ENCODE measurements around the gene PJA2.
"Not testable (repeated sequence)": the region's sequence is repeated elsewhere in the genome, so short reads cannot be mapped to it uniquely, and the experiment has no call there.

The PJA2 gene

GRCh38 chr5:109307456-109307855, 102.3 kb downstream of the PJA2 start:
- DNase-seq (ENCODE audit: low read depth), result no peak

DNA sequence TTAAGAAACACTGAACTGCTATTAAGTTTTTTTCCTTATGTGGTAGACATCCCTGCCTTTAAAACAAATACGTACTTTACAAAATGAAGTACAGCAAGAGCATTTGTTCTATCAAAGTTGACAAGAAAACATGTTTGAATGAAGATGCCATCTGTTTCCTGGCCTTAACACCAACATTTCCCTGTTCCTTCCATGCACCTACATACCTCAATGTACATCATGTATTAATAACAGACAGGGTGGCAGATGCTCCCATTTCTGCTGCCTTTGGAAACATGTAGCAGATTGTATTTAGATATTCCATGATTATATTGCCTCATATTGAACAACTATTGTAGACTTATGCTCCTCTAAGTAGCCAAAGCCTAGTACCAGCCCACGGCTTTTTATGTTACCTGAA, 104.4 kb downstream of the PJA2 start:
- DNase-seq (ENCODE audit: low read depth), result no peak

- no peak for DNase-seq (ENCODE audit: low read depth)
Observed at GRCh38 chr5:109304309-109304708, 105.5 kb downstream of the PJA2 start.

DNA sequence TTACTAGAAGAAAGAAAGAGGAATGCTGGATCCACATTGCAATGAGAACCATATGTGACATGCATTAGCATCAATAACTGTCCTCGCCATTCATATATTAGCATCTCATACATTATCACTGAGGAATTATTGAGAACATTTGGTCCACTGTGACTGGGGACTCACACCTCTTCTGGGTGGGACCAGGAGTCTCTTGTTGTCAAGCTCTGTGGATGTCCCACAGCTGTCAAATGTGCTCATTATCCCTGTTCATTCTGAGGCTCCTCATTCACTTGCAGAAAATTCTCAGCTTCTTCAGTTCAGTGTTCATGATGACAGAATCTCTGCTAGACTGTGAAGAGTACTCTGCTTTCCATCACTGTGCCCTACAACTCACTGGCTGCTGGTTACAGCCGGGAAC, 109.4 kb downstream of the PJA2 start:
- no peak for DNase-seq (ENCODE audit: low read depth)

DNA sequence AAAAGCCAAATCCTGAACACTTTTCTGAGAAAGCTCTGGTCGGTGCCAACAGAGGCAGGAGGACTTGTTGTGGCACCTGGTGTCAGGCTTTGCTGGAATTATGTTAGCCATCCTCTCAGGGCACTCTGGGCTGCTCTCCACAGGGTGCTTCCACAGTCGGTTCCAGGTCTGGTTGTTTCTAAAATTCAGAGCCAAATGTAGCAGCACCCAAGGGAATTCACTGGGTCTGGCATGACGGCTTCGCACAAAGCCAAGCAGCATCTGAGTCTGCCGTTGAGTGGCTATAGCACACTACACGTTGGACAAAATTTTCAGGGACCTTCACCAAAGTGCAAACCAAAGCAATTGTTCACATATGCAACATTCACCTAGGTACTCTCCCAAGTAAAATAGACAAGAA, 110.2 kb downstream of the PJA2 start:
- no peak for DNase-seq (ENCODE audit: low read depth)

GRCh38 chr5:109298794-109299193, 111.0 kb downstream of the PJA2 start:
- DNase-seq (ENCODE audit: low read depth), result no peak

GRCh38 chr5:109297900-109298299, 111.9 kb downstream of the PJA2 start:
- no peak for DNase-seq (ENCODE audit: low read depth)

DNA sequence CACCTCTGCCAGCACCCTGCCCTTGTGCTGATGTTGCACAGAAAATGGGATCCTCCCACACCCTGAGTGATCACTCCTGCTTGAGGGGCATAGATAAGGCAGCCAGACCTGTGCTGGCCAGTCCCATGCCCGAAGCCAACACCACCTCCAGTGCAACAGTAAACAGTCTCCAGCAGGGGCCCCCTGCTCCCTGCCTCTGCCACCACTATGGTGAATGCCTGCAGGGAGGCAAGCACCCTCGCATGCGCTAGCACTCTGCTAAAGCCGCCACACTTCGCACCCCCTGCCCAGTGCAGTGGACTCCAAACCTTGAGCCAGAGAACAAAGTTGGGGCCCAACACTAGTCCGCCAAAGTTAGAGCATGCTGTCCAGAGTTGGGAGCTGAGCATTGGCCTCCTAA, 118.7 kb downstream of the PJA2 start:
- DNase-seq (ENCODE audit: low read depth), result no peak

GRCh38 chr5:109290231-109290630, 119.5 kb downstream of the PJA2 start:
- DNase-seq (ENCODE audit: low read depth), result no peak

DNA sequence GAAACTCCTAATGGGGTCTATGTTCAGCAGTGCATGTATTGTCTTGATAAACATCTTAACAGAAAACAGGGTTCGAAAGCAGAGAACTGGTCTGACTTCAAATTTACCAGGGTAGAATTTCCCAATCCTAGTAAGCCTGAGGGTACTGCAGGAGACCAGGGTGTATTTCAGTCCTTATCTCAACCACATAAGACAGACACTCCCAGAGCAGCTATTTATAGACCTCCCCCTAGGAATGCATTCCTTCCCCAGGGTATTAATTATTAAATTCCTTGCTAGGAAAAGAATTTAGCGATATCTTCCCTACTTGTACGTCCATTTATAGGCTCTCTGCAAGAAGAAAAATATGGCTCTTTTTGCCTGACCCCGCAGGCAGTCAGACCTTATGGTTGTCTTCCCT, 123.1 kb downstream of the PJA2 start:
- not testable (repeated sequence) for DNase-seq (ENCODE audit: low read depth)

All from stimulated activated CD4-positive, alpha-beta T cell treated with anti-CD3 and anti-CD28 coated beads, Interleukin-2, amount 100 ng/mL, for 4 hours (primary cell).